ENCODE results near the gene TTBK2. TPM values are rescaled to one million over a fixed set of nuclear protein-coding genes. Genes with fewer than 3 reads are reported as not detected.

The TTBK2 gene
- total RNA-seq, 1 experiment from 2014 or later: 10.6 TPM

- H2AFZ ChIP-seq (ENCODE audit: low read length): no peak overlapping the region
- no peak overlapping the region for H3T11ph ChIP-seq (ENCODE audit: low read length)
- H3K79me1 ChIP-seq (ENCODE audit: insufficient read depth, low read depth, low read length, poor library complexity, severe bottlenecking): no peaks in the 10 kb centered on the region
- H2BK20ac ChIP-seq (ENCODE audit: low read depth, low read length, poor library complexity, severe bottlenecking): no peak overlapping the region
- H3K23me2 ChIP-seq (ENCODE audit: insufficient read length, low read depth, low read length, poor library complexity, severe bottlenecking): no peaks in the 10 kb centered on the region
- H2BK12ac ChIP-seq (ENCODE audit: insufficient read length, low read depth, low read length): no peak overlapping the region
- Mint-ChIP-seq H3K4me3 (no peak overlapping the region), H3K36me3 (ENCODE audit: insufficient read depth in 1 of 3, low read depth in 3 of 3) (peaks cover 0 to 14% (median 2%) of the 10 kb centered on the region in 3 experiments; a peak in 2 of 7 replicates), H3K27ac (peak overlapping the region in 1 of 3 experiments; percentile 48; a peak in 1 of 7 replicates), H3K4me1 (peaks cover 0 to 3% of the 10 kb centered on the region in 2 experiments; a peak in 1 of 4 replicates), H3K27me3 (ENCODE audit: low read depth) (no peaks in the 10 kb centered on the region), H3K9me3 (no peaks in the 10 kb centered on the region)
- H3K56ac ChIP-seq (ENCODE audit: insufficient read length, low read depth, low read length): no peak overlapping the region
- no peaks in the 10 kb centered on the region for H3K27me3 ChIP-seq (ENCODE audit: insufficient read depth, low read length)
- no peak overlapping the region for H3K9ac ChIP-seq (ENCODE audit: extremely low read depth, insufficient read length, low read length)
- no peak overlapping the region for H2BK5ac ChIP-seq (ENCODE audit: insufficient read length, low read length)
- no peak overlapping the region for H3K4ac ChIP-seq (ENCODE audit: low read depth, low read length)
- no peak for TF ChIP-seq CTCF (conservative IDR thresholded peaks at IDR 0.05)
- no peak overlapping the region for H4K5ac ChIP-seq (ENCODE audit: insufficient read length, low read depth, low read length)
- no peak overlapping the region for H2BK120ac ChIP-seq (ENCODE audit: low read depth, low read length, poor library complexity, severe bottlenecking)
- no peak overlapping the region for H4K8ac ChIP-seq (replicated peaks; ENCODE audit: insufficient read length, low read depth, low read length)
- no peaks in the 10 kb centered on the region for H3K9me3 ChIP-seq (ENCODE audit: control insufficient read depth, low read depth, low read length)
- no peak overlapping the region for H3K27ac ChIP-seq (ENCODE audit: insufficient read length, low read depth, low read length)
- H3K79me2 ChIP-seq (ENCODE audit: insufficient read depth, low read length): no peaks in the 10 kb centered on the region
- no peak overlapping the region for H3K18ac ChIP-seq (ENCODE audit: insufficient read length, low read depth, low read length)
- H4K20me1 ChIP-seq (ENCODE audit: control insufficient read depth, insufficient read depth, insufficient read length): no peaks in the 10 kb centered on the region
- H2AK5ac ChIP-seq (ENCODE audit: insufficient read length, low read length): no peak overlapping the region
- no peak overlapping the region for H3K4me2 ChIP-seq (ENCODE audit: insufficient read depth, insufficient read length, low read length)
- no CpG with 5 or more reads among the region's 1 CpG for WGBS (ENCODE audit: extremely low coverage, insufficient read length, low lambda C conversion rate)
- no peak overlapping the region for H4K91ac ChIP-seq (ENCODE audit: insufficient read length, low read depth, low read length)
- H3K4me1 ChIP-seq (ENCODE audit: insufficient read depth, low read length): no peaks in the 10 kb centered on the region
- no peak overlapping the region for H2BK15ac ChIP-seq (ENCODE audit: low read depth, low read length)
- DNase-seq: no peak
- H3K23ac ChIP-seq (ENCODE audit: insufficient read length, low read depth, low read length): no peak overlapping the region
- no peak overlapping the region for H3K14ac ChIP-seq (ENCODE audit: insufficient read depth, low read length)
Measured at GRCh38 chr15:42692536-42692935, 228.0 kb downstream of the TTBK2 start.

All from H9 (cell line).